Measurements from ENCODE around the gene TRAM2.

Gene TRAM2

GRCh38 chr6:52500238-52501129 lies 76.4 kb downstream of the TRAM2 start:
- DNase-seq (ENCODE audit: insufficient read length) (no peak), FAIRE-seq (no peak)
- TF ChIP-seq POLR2AphosphoS5 (IDR thresholded peaks at IDR 0.05; ENCODE audit: low read depth, low read length) (no peak), POLR2A (IDR thresholded peaks at IDR 0.05; ENCODE audit: low read depth, low read length) (no peak), TAF1 (IDR thresholded peaks at IDR 0.05; ENCODE audit: borderline replicate concordance, low read depth, low read length) (no peak)

DNA sequence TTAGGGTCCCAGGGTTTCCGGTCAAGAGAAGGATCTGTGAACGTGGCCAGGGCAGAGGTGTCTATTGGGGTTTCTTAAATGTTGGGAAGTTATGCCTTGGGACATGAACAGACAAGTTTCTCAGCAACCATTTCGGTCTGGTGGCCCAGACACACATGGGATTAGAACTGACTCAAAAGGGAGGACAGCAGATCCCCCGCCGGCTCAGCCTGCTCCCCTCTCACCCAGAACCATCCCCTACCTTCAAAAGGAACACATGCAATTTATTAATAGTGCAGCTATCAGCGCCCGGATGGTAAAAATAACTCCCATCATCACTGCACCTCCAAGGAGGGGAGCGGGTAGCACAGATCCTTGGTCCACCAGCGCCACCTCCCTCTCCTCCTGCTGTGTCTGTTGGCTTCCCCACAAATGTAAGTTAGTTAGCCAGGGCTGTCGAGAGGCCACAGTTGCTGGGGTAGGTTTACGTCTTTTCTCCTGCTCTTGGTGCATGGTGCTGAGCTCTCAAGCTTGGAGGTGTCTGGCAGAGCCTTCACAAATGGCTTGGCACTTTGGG lies 77.1 kb downstream of the TRAM2 start:
- TF ChIP-seq TAF1 (IDR thresholded peaks at IDR 0.05; ENCODE audit: borderline replicate concordance, low read depth, low read length) (no peak), POLR2AphosphoS5 (IDR thresholded peaks at IDR 0.05; ENCODE audit: low read depth, low read length) (no peak), POLR2A (IDR thresholded peaks at IDR 0.05; ENCODE audit: low read depth, low read length) (no peak)
- no peak for FAIRE-seq
- DNase-seq (ENCODE audit: insufficient read length), result no peak

DNA sequence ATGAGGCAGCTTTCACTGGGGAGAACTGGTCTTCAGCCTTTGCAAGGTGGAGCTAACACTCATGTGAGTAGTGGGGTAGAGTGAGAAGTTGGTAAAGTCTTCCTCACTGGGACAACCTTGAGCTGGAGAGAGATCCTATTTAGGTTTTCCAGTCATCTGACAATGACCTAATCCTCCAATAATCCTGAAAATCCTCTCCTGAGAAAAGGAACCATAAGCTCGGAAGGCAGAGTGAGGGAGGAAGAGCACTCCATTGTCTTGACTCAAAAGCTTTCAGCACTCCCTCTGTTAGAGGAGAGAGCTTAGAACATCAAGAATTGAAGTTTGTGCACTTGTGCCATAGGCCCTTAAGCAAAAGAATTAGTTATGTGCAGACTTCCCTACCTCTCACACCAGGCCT lies 77.8 kb downstream of the TRAM2 start:
- TF ChIP-seq POLR2AphosphoS5 (IDR thresholded peaks at IDR 0.05; ENCODE audit: low read depth, low read length) (no peak), POLR2A (IDR thresholded peaks at IDR 0.05; ENCODE audit: low read depth, low read length) (no peak), TAF1 (IDR thresholded peaks at IDR 0.05; ENCODE audit: borderline replicate concordance, low read depth, low read length) (no peak)
- DNase-seq (ENCODE audit: insufficient read length), result no peak
- peak; percentile 74 for FAIRE-seq

DNA sequence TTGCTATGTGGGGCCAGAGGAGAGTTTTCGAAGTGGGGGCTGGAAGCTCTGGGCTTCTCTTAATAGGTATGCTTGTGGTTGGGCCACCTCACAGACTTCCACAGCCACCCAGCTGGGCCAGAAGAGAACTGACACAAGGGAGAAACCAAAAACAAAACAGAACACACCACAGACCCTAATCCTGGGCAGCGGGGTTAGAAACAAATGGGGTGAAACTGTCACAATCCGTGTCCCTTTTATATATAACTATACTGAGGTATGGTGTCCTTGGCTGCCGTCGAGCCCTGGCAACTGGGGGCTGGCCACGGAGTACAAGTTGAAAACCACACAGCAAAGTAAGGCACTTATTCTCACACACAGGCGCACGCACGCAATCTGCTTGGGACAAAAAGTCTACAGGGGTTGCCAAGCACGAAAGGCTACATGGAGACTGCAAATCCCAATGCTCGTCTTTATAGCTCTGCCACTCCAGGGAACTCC lies 78.3 kb downstream of the TRAM2 start:
- FAIRE-seq (peak; percentile 75), DNase-seq (ENCODE audit: insufficient read length) (no peak)
- TF ChIP-seq POLR2A (IDR thresholded peaks at IDR 0.05; ENCODE audit: low read depth, low read length), result no peak
- 0 out of 2 replicates have a peak, but pooled peaks have one; percentile 7 for TF ChIP-seq TAF1 (IDR thresholded peaks at IDR 0.05; ENCODE audit: borderline replicate concordance, low read depth, low read length)
- TF ChIP-seq POLR2AphosphoS5 (IDR thresholded peaks at IDR 0.05; ENCODE audit: low read depth, low read length), result no peak; the same call in none of the 2 replicates

- DNase-seq (ENCODE audit: insufficient read length), result no peak
- TF ChIP-seq POLR2AphosphoS5 (IDR thresholded peaks at IDR 0.05; ENCODE audit: low read depth, low read length) (no peak; the same call in 1 of the 2 replicates), POLR2A (IDR thresholded peaks at IDR 0.05; ENCODE audit: low read depth, low read length) (peak; percentile 36), TAF1 (IDR thresholded peaks at IDR 0.05; ENCODE audit: borderline replicate concordance, low read depth, low read length) (0 out of 2 replicates have a peak, but pooled peaks have one; percentile 7)
- FAIRE-seq, result peak; percentile 89
These were observed 79.0 kb downstream of the TRAM2 start for GRCh38 chr6:52497652-52498408.

- no peak for DNase-seq (ENCODE audit: insufficient read length)
- peak; percentile 57 for FAIRE-seq
- TF ChIP-seq POLR2AphosphoS5 (IDR thresholded peaks at IDR 0.05; ENCODE audit: low read depth, low read length) (no peak), POLR2A (IDR thresholded peaks at IDR 0.05; ENCODE audit: low read depth, low read length) (no peak), TAF1 (IDR thresholded peaks at IDR 0.05; ENCODE audit: borderline replicate concordance, low read depth, low read length) (no peak)
These were observed 80.2 kb downstream of the TRAM2 start for GRCh38 chr6:52496631-52497030.

- FAIRE-seq (no peak), DNase-seq (ENCODE audit: insufficient read length) (no peak)
- TF ChIP-seq POLR2AphosphoS5 (IDR thresholded peaks at IDR 0.05; ENCODE audit: low read depth, low read length), result no peak
- no peak for TF ChIP-seq POLR2A (IDR thresholded peaks at IDR 0.05; ENCODE audit: low read depth, low read length)
- TF ChIP-seq TAF1 (IDR thresholded peaks at IDR 0.05; ENCODE audit: borderline replicate concordance, low read depth, low read length), result no peak
These were observed 80.9 kb downstream of the TRAM2 start for GRCh38 chr6:52495922-52496321.

DNA sequence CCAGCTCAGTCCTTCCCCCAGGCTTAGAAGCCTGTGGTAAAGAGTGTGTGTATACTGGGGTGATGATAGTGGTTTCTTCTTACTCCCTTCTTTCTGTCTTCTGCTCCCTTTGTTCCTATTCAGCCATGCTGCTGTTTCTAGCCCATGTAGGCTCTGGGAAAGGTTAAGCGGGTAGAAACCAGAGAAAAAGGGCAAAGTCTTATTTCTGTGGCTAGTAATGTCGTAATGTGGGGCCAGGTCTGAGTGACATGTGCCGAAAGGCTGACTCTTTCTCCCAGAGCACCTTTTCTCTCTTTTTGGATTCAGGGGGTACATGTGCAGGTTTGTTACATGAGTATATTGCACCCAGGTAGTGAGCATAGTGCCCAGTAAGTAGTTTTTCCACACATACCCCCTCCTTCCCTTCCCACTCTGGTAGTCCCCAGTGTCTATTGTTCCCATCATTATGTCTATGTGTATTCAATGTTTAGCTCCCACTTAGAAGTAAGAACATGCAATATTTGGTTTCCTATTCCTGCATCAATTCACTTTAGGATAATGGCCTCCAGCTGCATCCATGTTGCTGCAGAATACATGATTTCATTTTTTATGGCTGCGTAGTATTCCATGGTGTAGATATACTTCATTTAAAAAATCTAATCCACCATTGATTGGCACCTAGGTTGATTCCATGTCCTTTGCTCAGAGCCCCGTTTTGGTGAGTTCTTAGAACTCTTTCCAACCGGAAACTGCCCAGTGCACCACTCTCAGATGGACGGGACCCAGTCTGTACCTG lies 82.4 kb downstream of the TRAM2 start:
- no peak for DNase-seq (ENCODE audit: insufficient read length)
- TF ChIP-seq TAF1 (IDR thresholded peaks at IDR 0.05; ENCODE audit: borderline replicate concordance, low read depth, low read length) (no peak), POLR2A (IDR thresholded peaks at IDR 0.05; ENCODE audit: low read depth, low read length) (no peak), POLR2AphosphoS5 (IDR thresholded peaks at IDR 0.05; ENCODE audit: low read depth, low read length) (no peak)
- FAIRE-seq, result no peak

GRCh38 chr6:52493669-52494068 lies 83.2 kb downstream of the TRAM2 start:
- FAIRE-seq (peak; percentile 53), DNase-seq (ENCODE audit: insufficient read length) (no peak)
- TF ChIP-seq POLR2A (IDR thresholded peaks at IDR 0.05; ENCODE audit: low read depth, low read length) (no peak), POLR2AphosphoS5 (IDR thresholded peaks at IDR 0.05; ENCODE audit: low read depth, low read length) (no peak), TAF1 (IDR thresholded peaks at IDR 0.05; ENCODE audit: borderline replicate concordance, low read depth, low read length) (no peak)

DNA sequence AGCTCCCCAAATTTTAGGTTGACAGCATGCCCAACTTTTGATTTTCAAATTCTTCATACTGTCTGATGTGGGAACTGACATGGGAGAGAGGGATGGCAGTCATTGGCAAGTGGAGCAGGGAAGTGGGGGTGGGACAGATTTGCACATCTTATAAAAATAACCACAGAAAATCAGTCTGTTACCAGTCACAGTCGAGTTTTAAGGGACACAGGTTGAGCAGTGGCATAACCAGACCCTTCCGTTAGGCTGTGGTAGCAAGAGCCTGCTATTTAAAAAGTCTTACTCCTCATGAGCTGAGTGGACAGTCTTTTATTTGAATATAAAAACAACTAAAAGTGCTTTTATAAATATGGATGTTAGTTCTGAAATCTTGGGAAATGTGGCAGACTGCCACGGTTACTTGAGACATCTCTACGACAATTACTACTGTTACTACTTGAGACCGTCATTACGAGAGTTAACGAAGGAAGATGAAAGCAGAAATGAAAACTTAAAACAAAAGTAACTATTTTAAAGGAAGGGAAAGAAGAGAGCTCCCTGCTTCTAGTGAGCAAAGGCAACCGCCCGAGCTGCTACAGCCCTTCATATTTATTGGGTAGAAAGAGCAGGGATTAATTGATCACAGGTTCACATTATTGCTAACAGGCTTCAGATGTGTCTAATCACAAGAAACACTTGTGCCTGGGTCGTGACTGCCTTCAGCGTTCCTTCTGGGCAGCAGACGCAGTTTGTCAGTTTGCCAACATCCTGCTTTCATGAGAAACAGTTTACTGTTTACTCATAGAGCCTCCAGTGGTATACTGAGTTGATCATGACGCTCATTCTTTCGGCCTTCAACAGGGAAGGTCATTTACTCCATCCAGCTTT lies 85.4 kb downstream of the TRAM2 start:
- DNase-seq (ENCODE audit: insufficient read length) (no peak), FAIRE-seq (peak; percentile 90)
- TF ChIP-seq POLR2AphosphoS5 (IDR thresholded peaks at IDR 0.05; ENCODE audit: low read depth, low read length), result peak; percentile 24; the same call in 1 of the 2 replicates
- TF ChIP-seq TAF1 (IDR thresholded peaks at IDR 0.05; ENCODE audit: borderline replicate concordance, low read depth, low read length), result no peak
- peak; percentile 20; the same call in 1 of the 2 replicates for TF ChIP-seq POLR2A (IDR thresholded peaks at IDR 0.05; ENCODE audit: low read depth, low read length)
